ENCODE measurements around the gene EGR2. TPM values are rescaled to one million over a fixed set of nuclear protein-coding genes. Genes with fewer than 3 reads are reported as not detected.
"Not testable (repeated sequence)": the region's sequence is repeated elsewhere in the genome, so short reads cannot be mapped to it uniquely, and the experiment has no call there.

EGR2 gene
- total RNA-seq, 1 experiment from 2014 or later: 0.09 TPM

- no peak for DNase-seq (ENCODE audit: low spot score)
Measured at GRCh38 chr10:62795100-62795499, 21.1 kb downstream of the EGR2 start.

DNA sequence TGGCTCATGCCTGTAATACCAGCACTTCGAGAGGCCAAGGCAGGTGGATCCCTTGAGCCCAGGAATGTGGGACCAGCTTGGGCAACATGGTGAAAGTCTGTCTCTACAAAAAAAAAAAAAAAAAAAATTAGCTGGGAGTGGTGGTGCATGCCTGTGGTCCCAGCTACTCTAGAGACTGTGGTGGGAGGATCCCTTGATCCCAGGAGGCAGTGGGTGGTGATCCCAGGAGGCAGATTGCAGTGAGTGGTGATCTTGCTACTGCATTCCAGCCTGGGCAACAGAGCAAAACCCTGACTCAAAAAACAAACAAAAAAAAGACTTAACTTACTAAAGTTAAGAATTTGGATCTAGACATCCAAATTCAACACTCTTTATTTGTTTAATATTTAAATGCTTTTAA, 21.9 kb downstream of the EGR2 start:
- no peak for DNase-seq (ENCODE audit: low spot score)

GRCh38 chr10:62792261-62792660, 23.9 kb downstream of the EGR2 start:
- no peak for DNase-seq (ENCODE audit: low spot score)

DNA sequence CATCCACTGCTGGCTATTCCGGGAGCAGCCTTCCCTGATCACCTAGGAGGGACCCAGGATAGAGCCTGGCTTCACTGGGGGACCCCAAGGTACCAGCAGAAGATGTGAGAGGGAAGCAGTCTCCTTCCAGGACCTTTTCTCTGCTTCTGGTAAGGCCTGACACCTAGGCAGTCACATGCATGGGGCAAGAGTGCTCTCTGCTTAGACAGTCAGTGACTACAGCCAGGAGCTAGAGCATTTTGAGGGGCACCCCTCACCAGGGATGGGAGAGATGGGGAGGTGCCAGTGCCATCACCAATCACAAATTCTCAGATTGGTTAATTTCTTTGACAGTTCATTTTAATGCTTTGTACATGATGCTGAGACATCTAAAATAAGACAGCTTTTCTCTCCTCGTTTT, 25.6 kb downstream of the EGR2 start:
- no peak for DNase-seq (ENCODE audit: low spot score)

DNA sequence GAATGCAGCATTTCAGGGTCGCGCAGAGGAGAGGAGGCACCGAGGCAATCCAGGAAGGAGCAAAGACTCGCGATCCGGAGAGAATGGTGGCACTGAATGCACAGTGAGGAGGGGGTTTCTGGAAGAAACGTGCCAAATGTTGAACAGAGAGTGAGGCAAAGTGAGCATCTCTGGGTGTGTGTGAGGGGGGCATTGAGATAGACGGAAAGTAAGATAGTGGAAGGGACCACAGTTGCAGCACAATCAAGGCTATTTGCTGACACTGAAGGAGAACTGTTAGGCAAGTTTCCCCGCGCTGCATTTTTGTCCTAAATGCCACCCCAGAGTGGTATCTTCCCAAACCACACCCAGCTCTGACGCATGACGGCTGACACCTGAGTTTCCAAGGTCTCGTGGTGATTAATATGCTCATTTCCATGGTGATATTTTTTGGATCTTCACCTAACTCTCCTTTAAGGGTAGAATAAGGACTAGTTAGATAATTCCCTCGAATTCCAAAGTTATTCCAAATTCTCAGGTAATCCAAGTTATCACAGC, 26.1 kb downstream of the EGR2 start:
- DNase-seq (ENCODE audit: low spot score): no peak

GRCh38 chr10:62788861-62789467, 27.2 kb downstream of the EGR2 start:
- no peak for DNase-seq (ENCODE audit: low spot score)

GRCh38 chr10:62788285-62788684, 27.9 kb downstream of the EGR2 start:
- DNase-seq (ENCODE audit: low spot score): not testable (repeated sequence)

DNA sequence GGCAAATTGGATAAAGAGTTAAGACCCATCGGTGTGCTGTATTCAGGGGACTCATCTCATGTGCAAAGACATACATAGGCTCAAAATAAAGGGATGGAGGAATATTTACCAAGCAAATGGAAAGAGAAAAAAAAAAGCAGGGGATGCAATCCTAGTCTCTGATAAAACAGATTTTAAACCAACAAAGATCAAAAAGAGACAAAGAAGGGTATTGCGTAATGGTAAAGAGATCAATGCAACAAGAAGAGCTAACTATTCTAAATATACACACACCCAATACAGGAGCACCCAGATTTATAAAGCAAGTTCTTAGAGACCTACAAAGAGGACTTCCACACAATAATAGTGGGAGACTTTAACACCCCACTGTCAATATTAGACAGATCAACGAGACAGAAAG, 31.6 kb downstream of the EGR2 start:
- not testable (repeated sequence) for DNase-seq (ENCODE audit: low spot score)

GRCh38 chr10:62779487-62780248, 36.5 kb downstream of the EGR2 start:
- DNase-seq (ENCODE audit: low spot score): peak; percentile 54

- DNase-seq (ENCODE audit: low spot score): no peak
Measured at GRCh38 chr10:62778125-62778524, 38.0 kb downstream of the EGR2 start.

DNA sequence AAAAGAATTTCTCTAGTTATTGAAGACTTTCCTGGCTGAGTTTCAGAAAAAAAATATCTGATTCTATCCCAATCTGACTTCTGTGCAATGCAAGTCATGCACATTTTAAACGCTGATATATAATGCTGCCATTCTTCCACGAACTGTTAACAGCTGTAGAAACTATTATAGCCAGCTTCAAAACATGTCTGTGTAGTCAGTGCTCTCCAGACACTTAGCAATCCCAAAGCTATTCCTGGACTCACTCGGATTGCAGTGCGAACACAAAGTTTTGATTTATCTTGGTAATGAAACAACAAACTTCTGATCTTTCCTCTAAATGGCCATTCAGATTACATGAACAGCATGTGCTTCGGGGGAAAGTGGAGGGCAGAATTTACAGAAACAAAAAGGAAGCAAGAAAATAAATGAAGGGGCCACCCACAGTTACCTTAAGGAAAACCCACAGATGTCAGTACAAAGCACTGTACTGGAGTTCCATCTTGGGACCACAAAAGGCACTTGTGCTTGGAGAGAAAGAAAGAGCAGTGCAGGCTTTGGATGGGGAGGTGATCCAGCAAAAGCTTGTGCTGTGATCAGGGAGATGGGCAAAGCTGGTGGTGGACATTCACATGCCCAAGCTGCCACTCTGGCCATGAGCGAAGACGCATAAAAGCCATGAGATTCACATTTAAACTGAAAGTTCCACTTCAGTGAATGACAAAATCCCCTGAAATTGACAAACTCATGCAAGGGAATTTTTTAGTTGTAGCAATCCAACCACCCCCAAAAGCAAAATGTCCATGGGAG, 43.8 kb downstream of the EGR2 start:
- no peak for DNase-seq (ENCODE audit: low spot score)

- DNase-seq (ENCODE audit: low spot score): no peak
Measured at GRCh38 chr10:62769574-62770242, 46.5 kb downstream of the EGR2 start.

GRCh38 chr10:62766386-62766785, 49.8 kb downstream of the EGR2 start:
- no peak for DNase-seq (ENCODE audit: low spot score)

- DNase-seq (ENCODE audit: low spot score): no peak
Measured at GRCh38 chr10:62765726-62766125, 50.4 kb downstream of the EGR2 start.

- DNase-seq (ENCODE audit: low spot score): no peak
Measured at GRCh38 chr10:62764011-62764410, 52.2 kb downstream of the EGR2 start.

DNA sequence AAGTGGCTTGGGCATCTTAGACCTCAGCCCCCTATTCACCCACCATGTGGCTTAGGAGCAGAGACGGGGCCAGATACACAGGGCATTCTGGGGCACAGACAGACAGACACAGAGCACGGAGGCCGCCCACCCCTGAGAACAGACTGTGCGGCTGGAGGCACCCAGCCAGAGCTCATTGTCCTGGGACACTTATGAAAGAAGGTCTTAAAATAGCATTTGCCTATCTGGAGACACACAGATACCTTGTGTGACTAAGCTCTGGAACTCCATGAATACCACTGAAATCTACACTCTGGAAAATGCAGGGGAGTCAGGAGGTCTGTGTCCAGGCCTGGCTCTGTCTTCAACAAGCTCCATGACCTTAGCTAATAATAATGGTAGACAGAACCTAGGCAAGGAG, 53.0 kb downstream of the EGR2 start:
- no peak for DNase-seq (ENCODE audit: low spot score)

Other genes starting within 250 kb of the EGR2 start
- gene ADO, start 11.6 kb downstream of the EGR2 start, total RNA-seq (2014; rRNA removed; shearing (Covaris generic)): 28.5 and 32.3 TPM in 2 replicates